Neutrophil (primary cell): ENCODE measurements around the gene DNAH11.

ENCODE experiments used
- H3K27ac ChIP-seq: fragments of 200-600 bp; sonication (generic); 2 replicates; pipeline ENCODE4 v1.5.1; 2016; ENCODE audit warnings: mild to moderate bottlenecking, moderate library complexity
- H3K27me3 ChIP-seq: fragments of 200-600 bp; sonication (generic); 2 replicates; pipeline ENCODE4 v1.6.0; 2016; ENCODE audit warnings: mild to moderate bottlenecking
- H3K36me3 ChIP-seq: fragments of 200-600 bp; sonication (generic); 2 replicates; pipeline ENCODE4 v1.5.1; 2017
- H3K4me1 ChIP-seq, 2 experiments: fragments of 200-600 bp in 1 of 2; sonication (generic) in 1 of 2; 1 replicate in 1 of 2; 2 replicates in 1 of 2; pipeline versions ENCODE4 v1.5.1 to v1.6.1; 2013 to 2016; ENCODE audit warnings: low read depth in 1 of 2, low read length in 1 of 2, mild to moderate bottlenecking in 1 of 2, moderate library complexity in 1 of 2; ENCODE audit not compliant: control insufficient read depth in 1 of 2, insufficient read depth in 1 of 2
- H3K4me3 ChIP-seq, 2 experiments: fragments of 200-600 bp in 1 of 2; sonication (generic) in 1 of 2; 1 replicate in 1 of 2; 2 replicates in 1 of 2; pipeline ENCODE4 v1.5.1; 2013 to 2016; ENCODE audit warnings: low read depth in 1 of 2, low read length in 1 of 2, mild to moderate bottlenecking in 1 of 2, moderate library complexity in 1 of 2
- H3K9me3 ChIP-seq: fragments of 200-600 bp; sonication (generic); 2 replicates; pipeline ENCODE4 v1.5.1; 2016
- CTCF ChIP-seq: fragments of 200-600 bp; sonication (generic); IDR thresholded peaks from 2 replicates; pipeline ENCODE4 v1.5.1; 2016; ENCODE audit warnings: antibody characterized with exemption

DNAH11 gene

GRCh38 chr7:21611129-21611528 is 68.3 kb downstream of the DNAH11 start:
- no peak overlapping the region for H3K27ac ChIP-seq
- H3K27me3 ChIP-seq = no peaks in the 10 kb centered on the region
- no peaks in the 10 kb centered on the region for H3K36me3 ChIP-seq
- H3K4me3 ChIP-seq = no peak overlapping the region
- TF ChIP-seq CTCF = no peak
- H3K4me1 ChIP-seq = no peaks in the 10 kb centered on the region
- H3K9me3 ChIP-seq = no peaks in the 10 kb centered on the region

- no peak overlapping the region for H3K27ac ChIP-seq
- TF ChIP-seq CTCF = no peak
- no peak overlapping the region for H3K4me3 ChIP-seq
- H3K27me3 ChIP-seq = no peaks in the 10 kb centered on the region
- no peaks in the 10 kb centered on the region for H3K36me3 ChIP-seq
- H3K4me1 ChIP-seq = no peaks in the 10 kb centered on the region
- no peaks in the 10 kb centered on the region for H3K9me3 ChIP-seq
Observed at GRCh38 chr7:21616091-21616490, 73.3 kb downstream of the DNAH11 start.

DNA sequence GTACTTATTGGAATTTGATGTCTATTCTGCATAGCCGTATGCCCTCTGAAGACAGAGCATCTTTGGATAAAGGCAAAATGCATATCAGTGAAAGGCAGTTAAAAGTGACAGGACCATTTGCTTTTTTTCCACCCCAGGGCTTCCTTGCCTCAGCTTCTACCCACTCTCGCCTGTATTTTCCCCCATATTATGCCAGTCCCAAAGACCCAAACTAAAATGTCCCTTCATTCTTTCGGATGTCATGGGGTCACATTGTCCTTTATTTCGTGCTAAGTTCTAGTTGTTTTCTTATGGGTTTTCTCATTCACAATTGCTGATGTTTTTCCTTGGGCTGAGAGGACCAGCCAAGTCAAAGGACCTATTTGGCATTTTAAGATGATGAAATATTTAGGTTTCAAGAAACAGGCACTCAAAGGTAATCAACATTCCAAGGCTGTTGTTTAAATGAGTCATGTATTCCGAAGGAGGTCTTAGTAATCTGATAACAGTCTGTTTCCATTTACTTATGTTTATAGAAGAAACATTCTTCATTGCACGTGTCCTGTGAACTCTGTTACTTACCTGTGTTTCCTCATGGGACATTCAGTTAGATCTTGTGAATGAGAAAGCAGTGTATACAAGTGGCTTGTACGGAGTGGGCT is 74.1 kb downstream of the DNAH11 start:
- Histone ChIP-seq H3K4me1 (no peaks in the 10 kb centered on the region), H3K27ac (no peak overlapping the region), H3K36me3 (no peaks in the 10 kb centered on the region), H3K9me3 (no peaks in the 10 kb centered on the region), H3K4me3 (no peak overlapping the region), H3K27me3 (no peaks in the 10 kb centered on the region)
- TF ChIP-seq CTCF = no peak

- no peaks in the 10 kb centered on the region for H3K9me3 ChIP-seq
- no peaks in the 10 kb centered on the region for H3K27me3 ChIP-seq
- no peak overlapping the region for H3K4me3 ChIP-seq
- no peaks in the 10 kb centered on the region for H3K36me3 ChIP-seq
- no peak for TF ChIP-seq CTCF
- H3K27ac ChIP-seq = no peak overlapping the region
- H3K4me1 ChIP-seq = no peaks in the 10 kb centered on the region
Observed at GRCh38 chr7:21617513-21617912, 74.7 kb downstream of the DNAH11 start.

DNA sequence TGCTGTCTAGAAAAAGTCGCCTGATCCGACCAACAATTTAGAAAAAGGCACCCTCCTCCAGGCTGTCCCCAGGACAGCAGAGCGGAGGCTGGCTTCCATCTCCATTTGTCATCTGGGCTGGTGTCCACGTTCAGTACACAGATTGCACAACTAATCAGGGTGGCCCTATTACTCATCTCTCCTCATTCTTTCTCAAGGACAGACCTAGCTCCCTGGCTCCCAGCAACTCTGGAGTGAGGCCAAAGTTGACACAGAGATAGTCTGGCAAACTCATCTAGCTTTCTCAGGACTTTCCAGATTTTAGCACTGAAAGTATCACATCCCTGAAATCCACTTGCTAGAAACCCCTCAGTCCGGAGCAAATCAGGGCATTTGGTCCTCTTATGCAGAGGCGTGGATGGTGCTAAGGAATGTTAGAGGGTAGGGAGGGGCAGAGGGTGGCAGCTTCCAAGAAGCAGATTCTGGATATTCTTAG is 75.1 kb downstream of the DNAH11 start:
- Histone ChIP-seq H3K27ac (no peak overlapping the region), H3K4me1 (no peaks in the 10 kb centered on the region), H3K9me3 (no peaks in the 10 kb centered on the region), H3K4me3 (no peak overlapping the region), H3K36me3 (no peaks in the 10 kb centered on the region), H3K27me3 (no peaks in the 10 kb centered on the region)
- TF ChIP-seq CTCF = no peak
